NCI-H1417 (cell line): Measurements from ENCODE around the gene DDA1.
"Not testable (repeated sequence)": the region's sequence is repeated elsewhere in the genome, so short reads cannot be mapped to it uniquely, and the experiment has no call there.

Source experiments
- DNase-seq, 3 experiments: peaks; one replicate each; lab custom pipeline; 2025; lab: John Stamatoyannopoulos, UW

DDA1 gene

DNA sequence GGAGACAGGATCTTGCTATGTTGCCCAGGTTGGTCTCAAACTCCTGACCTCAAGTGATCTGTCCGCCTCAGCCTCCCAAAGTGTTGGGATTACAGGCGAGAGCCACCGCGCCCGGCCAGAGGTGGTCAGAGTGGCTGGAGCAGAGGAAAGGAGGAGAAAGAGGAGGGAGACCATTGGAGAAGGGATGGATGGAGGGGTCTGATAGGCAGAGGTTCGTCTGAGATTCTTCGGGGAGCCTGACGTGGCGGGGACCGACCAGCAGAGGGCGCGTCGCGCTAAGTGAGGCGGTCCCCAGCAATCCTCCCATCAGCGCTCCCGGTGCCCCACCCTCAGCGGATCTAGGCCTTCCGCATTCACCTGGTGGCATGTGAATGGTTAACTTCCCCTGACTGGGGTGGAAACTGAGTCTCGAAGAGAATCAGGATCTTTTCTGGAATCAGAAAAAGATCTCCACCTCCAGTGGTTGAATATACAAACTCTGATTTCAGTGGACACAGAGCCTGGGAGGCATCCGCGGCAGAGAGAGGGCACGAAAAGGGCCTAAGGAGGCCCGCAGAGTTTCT, 36.8 kb downstream of the DDA1 start:
- DNase-seq = peak; percentile 41 to 77 (median 61)

GRCh38 chr19:17347361-17347760, 38.0 kb downstream of the DDA1 start:
- no peak for DNase-seq

GRCh38 chr19:17347877-17348276, 38.5 kb downstream of the DDA1 start:
- no peak for DNase-seq

GRCh38 chr19:17348700-17349099, 39.3 kb downstream of the DDA1 start:
- DNase-seq = peak in 2 of 3 experiments; percentile 25 to 63

DNA sequence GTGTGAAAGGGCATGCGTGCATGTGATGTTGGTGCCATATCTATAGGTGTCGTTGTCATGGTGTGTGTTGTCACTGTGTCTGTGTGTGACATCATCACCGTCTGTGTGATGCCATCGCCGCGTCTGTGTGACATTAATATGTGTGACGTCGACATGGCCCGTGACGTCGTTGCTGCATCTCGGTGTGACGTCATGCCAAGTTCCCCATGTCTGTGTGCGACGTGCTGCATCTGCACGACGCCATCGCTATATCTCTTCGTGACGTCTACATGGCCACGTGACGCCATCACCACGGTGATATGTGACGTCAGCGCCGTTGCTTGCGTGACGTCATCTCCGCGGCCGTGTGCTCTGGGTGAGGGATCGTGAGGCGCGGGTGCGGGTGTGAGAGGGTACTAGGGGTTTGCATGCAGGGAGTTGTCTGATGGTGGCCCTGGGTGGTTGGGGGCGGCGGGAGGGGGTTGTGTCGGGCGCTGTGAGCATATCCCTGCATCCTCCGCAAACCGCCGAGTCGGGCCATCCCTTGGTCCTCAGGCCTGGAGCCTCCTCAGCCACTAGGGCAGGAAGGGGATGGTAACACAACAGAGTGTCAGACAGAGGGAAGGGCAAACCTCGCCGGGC, 42.6 kb downstream of the DDA1 start:
- no peak for DNase-seq

- no peak for DNase-seq
These were observed 43.4 kb downstream of the DDA1 start for GRCh38 chr19:17352608-17353280.

DNA sequence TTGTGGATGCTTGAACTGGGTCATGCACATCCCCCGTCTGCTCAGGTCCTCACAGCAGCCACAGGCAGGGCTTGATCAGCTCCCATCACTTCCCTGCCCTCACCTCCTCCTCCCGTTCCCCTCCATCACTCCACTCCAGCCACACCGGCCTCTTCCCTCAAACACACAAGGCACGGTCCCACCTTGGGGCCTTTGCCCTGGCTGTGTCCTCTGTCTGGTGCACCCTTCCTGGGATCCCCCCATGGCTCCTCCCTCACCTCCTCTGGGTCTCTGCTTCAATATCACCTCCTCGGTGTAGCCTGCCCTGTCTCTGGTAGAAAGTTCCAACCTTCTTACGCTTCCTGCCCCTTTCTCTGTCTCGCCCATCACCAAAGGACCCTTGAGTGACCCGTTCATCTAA, 44.0 kb downstream of the DDA1 start:
- DNase-seq = no peak

DNA sequence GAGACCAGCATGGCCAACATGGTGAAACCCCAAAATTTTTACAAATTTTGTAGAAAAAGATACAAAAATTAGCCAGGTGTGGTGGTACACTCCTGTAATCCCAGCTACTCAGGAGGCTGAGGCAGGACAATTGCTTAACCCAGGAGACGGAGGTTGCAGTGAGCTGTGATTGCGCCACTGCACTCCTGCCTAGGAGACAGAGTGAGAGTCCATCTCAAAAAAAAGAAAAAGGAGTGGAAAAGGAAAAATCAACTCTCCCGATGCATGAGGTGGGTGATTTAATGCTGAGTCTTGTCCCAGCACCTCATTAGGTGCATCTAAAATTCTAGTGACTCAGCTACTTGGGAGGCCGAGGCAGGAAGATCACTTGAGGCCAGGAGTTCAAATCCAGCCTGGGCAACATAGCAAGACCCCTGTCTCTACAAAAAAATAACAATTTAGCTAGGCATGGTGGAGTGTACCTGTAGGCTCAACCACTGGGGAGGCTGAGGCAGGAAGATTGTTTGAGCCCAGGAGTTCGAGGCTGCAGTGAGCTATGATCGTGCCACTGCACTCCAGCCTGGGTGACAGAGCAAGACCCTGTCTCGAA, 47.8 kb downstream of the DDA1 start:
- DNase-seq = no peak

DNA sequence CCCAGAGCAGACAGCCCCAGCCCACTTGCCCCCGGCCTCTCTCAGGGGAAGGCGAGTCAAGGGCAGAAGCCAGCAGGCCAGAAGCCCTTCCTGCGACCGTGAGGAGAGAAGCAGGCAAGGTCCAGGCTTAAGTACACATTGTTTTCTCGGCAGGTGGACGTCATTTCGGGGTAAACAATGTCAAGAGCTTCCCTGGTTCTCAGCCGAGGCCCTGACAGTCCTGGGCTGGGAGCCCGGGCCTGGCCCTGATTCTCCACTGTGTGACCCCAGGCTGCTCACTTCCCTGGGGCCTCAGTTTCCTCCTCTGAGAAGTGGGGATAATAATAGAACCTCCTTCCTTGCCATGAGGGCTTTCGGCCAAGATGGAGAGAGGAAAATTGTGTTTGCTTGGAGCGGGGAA, 48.4 kb downstream of the DDA1 start:
- DNase-seq = peak in 1 of 3 experiments; percentile 29

- no peak for DNase-seq
These were observed 49.0 kb downstream of the DDA1 start for GRCh38 chr19:17358395-17358794.

DNA sequence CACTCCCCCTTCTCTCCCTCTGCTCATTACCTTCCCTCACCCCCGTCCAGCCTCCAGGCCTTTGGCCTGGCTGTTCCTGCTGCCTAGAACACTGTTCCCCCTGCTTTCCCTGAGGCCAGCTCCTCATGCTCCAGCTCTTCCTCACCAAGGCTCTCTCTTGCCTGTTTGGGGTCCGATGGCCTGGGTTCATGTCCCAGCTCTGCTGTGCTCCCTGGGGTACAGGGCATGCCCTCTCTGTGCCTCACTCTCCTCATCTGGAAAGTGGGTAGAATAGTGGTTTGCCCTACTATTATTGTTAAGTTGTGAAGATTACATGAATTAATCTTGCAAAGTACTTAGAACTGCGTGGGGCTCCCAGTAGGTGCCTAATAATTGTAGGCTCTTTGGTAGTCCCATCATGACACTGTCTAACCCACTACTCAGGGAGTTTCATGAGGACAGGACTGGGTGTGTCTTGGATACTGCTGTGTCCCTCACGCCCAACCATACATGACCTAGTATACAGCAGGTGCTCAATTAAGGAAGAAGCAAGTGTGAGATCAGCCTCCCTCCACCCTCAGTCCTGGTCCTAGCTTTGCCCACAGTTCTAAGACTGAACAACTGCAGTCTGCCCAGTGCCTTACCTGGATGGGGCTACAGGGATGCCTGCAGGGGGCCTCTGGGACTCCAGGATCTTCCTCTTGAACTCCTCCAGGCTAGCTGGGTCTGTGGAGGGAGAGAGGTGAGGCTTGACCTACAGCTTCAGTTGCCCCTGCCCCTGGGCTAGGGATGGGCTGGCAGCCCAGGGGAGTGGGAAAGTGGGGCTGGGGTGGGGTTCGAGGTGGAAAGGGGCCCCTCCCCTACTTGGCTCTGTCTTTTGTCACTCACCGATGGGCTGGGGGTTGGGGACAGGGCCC, 50.8 kb downstream of the DDA1 start:
- DNase-seq = no peak

GRCh38 chr19:17363852-17364605, 54.7 kb downstream of the DDA1 start:
- not testable (repeated sequence) for DNase-seq

DNA sequence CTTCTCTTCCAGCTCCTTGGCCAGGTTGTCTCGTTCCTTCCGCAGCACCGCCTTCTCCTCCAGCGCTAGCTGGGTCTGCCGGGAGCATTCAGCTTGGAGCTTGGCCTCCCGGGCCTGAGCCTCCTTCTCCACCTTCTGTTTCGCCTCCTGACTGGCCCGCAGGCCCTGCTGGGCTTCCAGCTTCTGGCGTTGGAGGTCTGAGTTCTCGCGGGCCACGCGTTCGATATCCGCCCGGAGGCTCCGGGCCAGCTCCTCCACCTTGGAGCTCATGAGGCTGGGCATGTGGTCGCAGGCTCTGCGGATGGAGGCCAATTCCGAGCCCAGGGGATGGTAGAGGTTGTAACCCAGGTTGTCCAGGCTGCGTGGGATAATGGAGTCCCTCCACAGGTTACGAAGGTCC, 56.0 kb downstream of the DDA1 start:
- DNase-seq = no peak

DNA sequence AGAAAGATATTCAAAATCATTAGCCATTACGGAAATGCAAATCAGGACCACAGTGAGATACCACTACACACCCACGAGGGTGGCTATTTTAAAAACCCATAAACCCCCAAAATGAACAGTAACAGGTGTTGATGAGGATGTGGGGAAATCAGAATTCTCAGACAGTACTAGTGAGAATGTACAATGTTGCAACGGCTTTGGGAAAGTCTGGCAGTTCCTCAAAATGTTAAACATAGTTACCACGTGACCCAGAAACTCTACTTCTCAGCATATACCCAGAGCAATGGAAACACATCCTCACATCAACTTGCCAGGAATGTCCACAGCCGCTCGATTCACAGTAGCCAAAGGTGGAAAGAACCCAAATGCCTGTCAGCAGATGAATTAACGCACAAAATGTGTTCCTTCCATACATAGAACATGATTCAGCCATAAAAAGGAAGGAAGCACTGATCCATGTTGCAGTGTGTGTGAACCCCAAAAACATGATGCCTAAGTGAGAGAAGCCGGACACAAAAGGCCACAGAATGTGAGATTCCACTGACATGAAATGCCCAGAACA, 60.7 kb downstream of the DDA1 start:
- DNase-seq = no peak
